ENCODE measurements around the gene SRP9.
"Not testable (repeated sequence)": the region's sequence is repeated elsewhere in the genome, so short reads cannot be mapped to it uniquely, and the experiment has no call there.

Gene SRP9

DNA sequence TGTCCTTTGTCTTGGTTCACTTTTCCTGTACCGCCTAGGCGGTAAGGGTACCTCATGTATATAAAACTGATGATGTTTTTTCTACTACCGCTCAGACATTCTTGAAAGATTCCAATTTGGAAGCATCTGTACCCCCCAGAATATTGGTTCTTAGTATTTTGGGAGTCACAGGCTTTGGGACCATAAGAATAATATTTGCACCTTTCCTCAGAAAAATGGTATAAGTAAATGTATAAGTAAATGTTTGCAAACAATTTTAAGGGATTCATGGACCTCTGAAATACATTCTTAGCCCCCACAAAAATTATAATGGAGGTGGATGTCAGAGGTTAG, 677 bp downstream of the SRP9 start:
- DNase-seq: no peak

DNA sequence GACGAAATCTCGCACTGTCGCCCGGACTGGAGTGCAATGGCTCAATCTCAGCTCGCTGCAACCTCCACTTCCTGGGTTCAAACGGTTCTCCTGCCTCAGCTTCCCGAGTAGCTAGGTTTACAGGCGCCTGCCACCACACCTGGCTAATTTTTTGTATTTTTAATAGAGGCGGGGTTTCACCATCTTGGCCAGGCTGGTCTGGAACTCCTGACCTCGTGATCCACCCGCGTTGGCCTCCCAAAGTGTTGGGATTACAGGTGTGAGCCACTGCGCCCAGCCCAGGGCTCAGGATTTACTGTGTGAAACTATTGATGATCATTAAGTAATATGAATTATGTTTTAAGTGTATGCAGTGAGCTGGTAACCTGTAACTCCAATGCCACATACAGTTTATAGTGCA, 1.5 kb downstream of the SRP9 start:
- not testable (repeated sequence) for DNase-seq

DNA sequence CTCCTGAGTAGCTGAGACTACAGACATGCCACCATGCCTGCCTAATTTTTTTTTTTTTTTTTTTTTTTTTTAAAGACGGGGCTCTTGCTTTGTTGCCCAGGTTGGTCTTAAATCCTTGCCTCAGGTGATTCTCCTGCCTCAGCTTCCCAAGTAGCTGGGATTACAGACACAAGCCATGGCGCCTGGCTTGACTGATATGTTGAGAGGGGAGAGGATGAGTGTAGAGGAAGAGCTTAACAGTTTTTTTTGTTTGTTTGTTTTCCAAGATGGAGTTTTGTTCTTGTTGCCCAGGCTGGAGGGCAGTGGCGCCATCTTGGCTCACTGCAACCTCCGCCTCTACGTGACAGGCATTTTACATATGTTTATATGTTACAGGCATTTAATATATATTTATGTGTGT, 2.5 kb downstream of the SRP9 start:
- no peak for DNase-seq

DNA sequence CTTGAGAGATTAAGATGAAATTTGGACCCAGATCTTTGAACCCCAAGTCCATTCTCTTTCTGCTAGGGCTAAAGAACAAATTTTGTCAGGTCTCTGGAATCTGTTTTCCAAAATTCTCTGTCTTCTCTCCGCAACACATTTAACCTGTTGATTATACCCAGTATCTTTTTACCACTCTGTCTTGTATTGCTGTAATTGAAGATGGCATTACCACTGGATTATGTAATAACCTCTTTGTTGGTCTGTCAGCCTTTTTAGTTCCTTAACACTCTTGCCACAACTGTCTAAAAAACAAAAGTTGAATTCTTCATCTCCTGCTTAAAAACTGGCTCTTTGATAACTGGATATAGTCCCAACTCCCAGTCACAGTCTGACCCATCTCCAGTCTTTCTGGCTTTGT, 3.0 kb downstream of the SRP9 start:
- no peak for DNase-seq

DNA sequence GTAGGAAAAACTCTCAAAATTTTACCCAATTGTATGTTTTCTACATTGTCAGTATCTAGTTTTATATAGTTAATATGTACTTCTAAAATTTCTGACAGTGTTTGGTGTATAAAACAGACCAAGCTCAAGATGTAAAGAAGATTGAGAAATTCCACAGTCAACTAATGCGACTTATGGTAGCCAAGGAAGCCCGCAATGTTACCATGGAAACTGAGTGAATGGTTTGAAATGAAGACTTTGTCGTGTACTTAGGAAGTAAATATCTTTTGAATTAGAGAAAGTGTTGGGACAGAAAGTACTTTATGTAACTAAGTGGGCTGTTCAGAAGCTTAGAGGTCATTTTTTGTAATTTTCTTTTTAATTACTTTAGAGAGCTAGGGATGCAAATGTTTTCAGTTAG, 11.5 kb downstream of the SRP9 start:
- DNase-seq: not testable (repeated sequence)

DNA sequence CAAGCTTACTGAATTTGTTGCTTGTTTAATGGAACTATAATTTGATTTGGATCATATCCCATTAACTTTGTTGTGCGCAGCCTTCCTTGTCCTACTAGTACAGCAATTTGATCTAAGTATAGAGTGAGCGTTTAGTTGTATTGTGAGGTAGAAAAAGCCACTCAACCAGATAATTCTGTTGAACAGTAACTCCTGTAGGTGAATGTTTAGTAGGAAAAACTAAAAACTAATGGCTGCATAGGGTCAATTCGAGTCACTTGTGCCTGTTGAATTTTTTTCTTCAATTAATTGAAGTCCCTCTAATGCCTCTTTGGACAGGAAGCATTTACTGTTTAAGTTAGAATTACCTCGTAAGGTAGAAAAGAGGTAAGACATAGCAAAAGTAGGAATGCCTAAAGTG, 17.3 kb downstream of the SRP9 start:
- no peak for DNase-seq

DNA sequence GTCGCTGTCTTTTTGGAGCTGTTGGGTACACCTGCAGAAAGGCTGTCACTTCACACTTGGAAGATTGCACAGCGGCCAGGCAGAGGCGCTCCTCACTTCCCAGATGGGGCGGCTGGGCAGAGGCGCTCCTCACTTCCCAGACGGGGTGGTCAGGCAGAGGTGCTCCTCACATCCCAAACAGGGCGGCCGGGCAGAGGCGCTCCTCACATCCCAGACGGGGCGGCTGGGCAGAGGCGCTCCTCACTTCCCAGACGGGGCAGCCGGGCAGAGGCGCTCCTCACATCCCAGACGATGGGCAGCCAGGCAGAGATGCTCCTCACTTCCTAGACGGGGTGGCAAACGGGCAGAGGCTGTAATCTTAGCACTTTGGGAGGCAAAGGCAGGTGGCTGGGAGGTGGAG, 18.5 kb downstream of the SRP9 start:
- not testable (repeated sequence) for DNase-seq

DNA sequence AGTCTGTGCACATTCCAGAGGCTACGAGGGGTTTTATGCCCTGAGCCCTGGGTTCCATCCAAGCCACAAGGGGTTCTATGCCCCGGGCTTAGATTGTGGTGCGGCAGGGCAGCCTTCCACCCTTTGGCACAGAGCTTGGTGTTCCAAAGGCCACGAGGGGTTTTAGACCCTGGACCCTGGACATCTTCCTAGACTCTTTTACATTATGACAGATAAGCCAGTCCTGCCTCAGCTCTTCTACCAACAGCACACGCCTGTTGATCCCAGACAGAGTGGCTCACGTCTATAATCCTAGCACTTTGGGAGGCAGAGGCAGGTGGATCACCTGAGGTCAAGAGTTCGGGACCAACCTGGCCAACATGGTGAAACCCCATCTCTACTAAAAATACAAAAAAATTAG, 23.5 kb downstream of the SRP9 start:
- not testable (repeated sequence) for DNase-seq

DNA sequence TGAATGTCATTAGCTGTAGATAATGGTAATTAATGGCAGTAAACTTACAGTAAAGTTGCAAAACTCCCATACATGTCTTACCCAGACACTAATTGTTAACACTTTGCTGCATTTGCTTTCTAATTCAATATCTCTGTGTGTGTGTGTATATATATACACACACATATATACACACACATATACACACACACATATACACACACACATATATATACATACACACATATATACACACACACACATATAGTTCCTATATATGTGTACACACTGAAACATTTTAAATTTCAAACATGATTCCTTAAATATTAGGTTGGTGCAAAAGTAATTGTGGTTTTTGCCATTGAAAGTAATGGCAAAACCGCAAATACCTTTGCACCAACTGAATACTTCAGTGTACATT, 28.6 kb downstream of the SRP9 start:
- no peak for DNase-seq

DNA sequence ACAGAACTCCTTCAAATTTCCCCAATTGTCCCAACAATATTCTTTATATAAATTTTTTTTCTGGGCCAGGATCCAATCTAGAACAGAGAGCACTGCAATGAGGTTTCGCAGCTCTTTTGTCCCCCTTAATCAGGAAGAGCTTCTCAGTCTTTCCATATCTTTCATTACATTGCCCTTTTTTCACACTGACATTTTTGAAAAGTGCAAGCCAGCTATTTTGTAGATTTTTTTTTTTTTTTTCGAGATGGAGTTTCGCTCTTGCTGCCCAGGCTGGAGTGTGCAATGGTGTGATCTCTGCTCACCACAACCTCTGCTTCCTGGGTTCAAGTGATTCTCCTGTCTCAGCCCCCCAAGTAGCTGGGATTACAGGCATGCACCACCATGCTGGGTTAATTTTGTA, 29.1 kb downstream of the SRP9 start:
- DNase-seq: not testable (repeated sequence)

DNA sequence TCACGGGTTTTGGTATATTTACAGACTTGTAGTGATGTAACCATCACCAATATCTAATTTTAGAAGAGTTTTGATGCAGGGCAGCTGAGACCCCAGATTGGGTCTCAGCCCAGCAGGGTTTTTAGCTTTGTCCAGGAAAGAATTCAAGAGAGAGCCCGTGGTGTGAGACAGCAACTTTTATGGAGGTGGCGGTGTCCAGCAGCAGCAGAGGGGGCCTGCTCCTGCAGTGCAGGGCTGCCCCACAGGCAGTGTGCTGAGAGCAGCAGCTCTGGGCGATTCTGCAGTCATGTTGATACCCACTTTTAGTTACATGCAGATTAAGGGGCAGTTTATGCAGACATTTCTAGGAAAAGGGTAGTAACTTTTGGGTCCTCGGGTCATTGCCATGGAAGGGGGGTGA, 30.5 kb downstream of the SRP9 start:
- no peak for DNase-seq

DNA sequence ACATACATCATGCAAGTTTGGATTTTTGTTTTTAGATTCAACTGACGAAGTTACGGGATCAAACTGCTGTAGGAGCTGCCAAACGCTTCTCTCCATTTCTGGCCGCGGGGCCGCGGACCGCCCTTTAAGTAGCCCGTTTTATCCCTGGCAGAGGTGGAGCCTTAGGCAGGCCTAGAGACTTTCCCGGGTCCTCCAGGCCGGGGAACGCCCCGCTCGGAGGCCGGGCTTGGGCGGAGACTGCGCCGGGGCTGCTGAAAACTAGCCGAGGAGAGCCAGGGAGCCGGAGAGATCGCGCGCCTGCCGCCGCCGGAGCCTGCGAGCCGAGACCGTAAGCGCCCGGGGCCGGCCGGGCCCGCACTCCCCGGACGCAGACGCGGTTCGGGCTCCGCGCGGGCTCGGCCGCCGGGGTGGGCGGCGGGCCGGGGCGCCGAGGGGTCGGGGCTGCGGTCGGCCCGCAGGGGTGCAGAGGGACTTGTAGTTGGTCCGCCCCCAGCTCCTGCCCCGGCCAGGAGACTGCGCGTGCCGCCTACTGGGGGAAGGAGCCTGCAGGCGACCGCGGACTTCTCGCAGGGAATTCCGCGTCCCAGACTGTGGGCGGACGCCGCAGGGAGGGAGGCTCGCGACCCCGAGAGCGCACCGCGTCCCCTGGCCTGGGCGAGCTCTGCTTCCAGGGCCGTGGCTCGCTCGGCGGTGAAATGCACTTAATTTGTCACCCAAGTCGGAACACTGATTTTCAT, 32.4 kb downstream of the SRP9 start, which contains the start of gene EPHX1:
EPHX1 (plus strand) TSS at position 283 of the 737 bp plus-strand sequence. CDS start 18,606 bp downstream, outside the sequence.
- peak; percentile 94 for DNase-seq

DNA sequence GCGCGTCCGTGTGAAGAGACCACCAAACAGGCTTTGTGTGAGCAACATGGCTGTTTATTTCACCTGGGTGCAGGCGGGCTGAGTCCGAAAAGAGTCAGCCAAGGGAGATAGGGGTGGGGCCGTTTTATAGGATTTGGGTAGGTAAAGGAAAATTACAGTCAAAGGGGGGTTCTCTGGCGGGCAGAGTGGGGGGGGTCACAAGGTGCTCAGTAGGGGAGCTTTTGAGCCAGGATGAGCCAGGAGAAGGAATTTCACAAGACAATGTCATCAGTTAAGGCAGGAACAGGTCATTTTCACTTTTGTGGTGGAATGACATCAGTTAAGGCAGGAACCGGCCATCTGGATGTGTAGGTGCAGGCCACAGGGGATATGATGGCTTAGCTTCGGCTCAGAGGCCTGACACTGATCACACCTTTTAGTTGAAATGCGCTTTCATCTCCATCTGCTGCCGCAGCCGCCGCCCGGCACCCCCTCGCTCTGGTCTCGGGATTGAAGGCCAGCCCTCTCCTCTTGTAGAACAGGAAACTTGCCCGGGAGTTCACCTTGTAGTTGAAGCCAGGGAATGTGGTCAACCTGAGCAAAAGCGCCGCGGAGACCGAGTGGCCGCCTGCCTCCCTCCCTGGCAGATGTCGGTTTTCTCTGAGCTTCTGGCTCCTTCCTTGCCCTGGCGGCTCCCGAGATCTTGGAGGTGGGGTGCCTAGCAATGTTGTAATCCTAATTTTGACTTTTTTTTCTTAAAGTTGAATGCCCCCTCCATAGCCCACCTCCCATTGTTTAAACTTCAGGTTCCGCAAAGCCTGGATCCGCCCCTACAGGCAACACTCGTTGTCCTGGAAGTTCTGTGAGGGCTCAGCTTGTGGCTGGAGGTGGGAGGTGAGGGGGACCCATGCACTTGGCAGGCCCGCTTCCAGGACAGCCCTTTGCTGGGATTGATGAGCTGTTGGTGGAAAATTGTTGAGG, 33.2 kb downstream of the SRP9 start:
- DNase-seq: peak; percentile 69

DNA sequence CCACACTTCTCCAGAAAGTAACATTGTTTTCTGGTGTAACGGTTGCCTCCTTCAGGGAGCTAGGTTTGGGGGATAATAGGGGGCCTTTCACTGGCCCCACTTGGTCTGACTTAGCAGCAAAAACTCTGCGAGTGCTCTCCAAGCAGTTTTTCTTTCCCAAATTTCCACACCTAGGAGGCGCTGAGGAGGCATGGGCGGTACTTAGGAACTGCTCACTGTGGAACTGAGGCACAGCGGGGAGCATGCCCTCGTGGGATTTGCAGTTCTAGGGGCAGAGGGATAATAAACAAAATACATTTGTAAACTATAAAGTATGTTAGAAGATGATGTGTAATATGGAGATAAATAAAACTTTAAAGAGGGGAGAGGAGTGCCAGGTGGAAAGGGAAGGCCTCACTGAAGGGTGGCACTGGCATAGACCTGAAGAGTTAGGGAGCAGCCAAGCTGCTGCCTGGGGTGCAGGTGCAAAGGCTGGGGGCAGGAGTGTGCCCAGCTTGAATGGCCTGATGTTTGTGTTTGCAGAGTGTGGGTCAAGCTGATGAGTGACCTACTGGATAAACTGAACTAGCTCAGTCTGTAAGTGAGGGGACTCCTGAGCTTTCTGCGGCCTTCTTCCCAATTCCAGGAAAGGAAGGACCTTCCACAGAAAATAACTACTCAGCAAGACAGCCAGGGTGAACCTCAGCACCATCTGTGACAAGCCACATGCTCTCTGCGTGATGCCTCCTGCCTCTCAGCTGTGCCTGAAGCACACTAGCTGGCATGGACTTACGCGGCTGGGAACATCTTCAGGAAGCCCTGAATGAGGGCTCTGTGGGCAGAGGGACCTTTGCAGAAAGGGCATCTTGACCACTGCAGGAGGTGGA, 34.2 kb downstream of the SRP9 start:
- DNase-seq: peak; percentile 23

DNA sequence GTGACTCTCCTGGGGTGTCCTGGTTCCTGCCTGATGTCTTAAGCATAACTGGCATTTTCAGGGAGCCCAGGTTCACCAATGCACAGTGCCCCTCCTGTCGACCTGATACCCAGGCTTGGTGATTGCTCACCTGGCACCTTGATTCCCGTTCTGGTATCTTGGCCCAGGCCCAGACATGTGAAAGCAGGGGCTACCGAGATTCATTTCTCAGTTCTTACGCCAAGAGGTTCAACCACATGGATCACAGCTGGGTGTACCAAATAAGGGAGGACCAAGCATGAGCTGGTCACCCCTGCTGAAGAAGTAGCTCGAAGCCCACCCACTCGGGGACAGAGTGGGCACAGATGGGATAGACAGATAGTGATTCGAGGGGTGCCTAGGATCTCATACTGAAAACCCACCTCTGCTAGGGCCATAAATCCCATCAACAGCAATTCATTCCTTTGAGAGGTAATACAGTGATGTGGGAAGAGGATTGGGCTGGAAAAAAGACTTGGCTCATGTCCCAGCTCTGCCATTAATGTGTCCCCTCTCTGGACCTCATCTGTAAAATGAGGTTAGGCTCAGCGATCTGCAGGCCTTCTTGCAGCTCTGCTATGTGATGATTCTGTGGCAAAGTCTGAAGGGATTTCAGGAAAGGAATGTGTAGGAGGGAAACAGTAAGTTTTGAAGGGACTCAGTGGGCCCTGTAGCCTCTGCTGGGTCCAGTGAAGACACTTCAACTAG, 35.0 kb downstream of the SRP9 start:
- no peak for DNase-seq

DNA sequence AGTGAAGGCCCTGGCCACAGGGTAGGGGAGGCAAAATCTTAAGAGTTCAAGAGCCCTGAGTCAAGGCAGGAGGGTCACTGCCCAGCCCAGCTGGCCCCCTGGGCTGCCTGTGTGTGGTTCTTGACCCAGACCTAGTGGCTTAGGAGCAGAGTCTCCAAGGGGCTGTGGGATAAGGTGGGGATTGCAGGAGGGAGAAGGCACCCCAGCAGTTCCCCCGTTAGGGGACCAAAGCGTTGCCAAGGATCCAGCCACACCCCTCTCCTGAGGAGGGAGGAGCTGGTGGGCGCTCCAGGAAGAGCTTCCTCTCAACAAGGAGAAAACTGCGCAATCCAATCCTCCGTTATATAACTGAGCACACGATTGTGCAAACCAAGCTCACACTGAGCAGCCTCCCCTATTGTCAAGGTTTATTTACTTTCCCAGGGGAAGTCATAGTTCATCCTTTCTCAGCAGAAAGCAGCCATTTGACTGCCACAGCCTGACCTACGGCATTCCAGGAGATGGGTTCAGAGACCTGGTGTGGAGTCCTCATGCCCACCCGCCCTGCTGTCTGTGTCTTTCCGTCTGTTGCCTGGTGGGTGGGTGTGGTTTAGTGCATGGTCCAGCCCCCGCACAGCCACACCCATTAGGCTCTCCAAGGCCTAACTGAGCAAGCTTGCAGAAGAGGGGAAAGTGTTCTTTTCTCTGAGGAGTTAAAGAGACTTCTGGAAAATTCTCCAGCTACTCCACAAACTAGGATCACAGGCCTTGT, 35.8 kb downstream of the SRP9 start:
- peak; percentile 50 for DNase-seq

DNA sequence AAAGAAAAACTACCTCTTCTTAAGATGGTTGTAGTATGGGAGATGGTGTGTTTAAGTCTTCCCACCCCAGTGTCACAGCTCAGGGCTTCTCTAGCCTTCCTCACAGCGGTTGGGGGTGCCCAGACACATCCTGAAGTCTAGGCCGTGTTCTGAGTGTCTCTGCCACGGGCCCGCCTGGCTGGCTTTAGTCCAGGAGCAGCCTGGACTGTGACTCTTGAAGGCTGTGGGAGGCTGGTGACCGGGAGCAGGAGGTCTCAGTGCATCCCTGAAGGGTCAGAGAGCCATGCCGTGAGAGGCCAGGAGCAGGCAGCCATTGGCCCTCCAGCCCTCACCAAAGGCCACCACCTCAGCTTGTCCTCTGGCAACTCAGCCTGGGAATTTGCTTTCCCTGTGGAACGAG, 36.8 kb downstream of the SRP9 start:
- DNase-seq: peak; percentile 28

DNA sequence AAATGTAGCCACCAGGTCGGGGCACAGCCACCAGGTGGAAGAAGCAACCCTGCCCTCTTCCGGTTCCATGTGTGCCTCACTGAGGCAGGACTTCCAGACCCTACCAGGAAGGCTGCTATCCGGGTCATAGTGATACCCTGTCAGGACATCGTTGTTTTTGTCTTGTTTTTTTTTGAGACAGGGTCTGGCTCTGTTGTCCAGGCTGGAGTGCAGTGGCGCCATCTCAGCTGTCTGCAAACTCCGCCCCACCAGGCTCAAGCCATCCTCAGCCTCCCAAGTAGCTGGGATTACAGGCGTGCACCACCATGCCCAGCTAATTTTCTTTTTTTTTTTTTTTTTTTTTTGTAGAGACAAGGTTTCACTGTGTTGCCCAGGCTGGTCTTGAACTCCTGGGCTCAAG, 37.5 kb downstream of the SRP9 start:
- not testable (repeated sequence) for DNase-seq

DNA sequence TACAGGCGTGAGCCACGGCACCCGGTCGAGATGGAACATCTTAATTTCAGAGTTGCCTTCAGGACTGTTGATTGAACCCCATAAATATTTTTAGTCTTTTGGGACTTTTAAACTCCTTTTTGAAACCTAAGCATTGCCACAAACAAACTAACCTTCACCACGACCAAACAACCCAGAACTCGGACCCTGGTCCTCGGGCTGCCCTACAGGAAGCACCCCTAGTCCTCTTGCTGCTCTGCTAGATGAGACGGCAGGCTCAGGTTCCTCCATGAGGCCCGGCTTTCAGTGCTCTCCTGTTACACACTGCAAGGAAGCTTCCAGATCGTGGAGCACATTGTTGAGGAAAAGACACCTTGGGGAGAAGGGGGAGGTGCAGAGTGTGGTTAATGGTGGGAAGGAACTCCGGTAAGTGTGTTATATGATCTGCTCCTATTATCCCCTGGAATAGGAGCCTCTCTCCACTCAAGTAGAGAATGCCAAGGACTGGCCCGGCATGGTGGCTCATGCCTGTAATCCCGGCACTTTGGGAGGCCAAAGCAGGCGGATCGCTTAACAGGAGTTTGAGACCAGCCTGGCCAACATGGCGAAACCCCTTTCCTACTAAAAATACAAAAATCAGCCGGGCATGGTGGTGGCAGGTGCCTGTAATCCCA, 38.0 kb downstream of the SRP9 start:
- DNase-seq: peak; percentile 37

DNA sequence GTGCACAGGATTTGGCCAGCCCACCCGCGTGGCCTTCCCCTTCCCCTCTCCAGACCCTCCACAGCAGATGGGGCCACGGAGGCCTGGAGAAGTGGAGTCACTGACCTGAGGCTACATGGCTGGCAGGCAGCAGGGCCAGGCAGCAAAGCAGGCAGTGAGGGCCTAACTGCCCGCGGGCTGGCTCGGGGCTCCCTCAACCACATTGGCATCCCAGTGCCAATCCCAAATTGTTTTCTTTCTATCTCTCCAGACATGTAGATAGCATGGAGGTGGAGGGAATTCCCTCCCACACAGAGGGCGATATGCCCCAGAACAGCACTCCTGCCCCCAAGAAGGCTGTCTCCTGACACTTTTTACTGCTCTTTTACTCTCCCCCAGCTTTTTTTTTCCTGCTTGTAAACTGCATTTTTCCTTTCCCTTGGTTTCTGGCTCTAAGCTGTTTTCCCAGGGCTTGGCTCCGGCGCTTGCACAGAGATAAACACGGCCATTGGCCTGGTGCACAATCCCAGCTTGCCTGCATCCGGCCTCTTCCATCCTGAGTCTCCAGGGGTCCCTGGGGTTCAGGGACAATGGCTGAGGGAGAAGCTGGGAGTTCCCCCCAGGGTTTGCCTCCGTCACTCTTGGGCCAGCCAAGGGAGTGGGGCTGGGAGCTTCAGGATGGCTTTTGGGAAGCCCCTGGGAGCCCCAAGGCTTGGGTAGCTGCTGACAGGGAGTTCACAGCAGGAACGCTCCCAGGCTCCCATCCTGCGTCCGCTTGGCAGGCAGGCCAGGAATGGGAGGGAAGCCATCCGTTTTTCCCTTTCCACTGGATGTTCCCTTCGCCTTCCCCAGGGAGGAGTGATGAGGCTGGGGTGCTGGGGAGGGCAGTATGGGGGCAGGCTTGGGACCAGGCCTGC, 39.3 kb downstream of the SRP9 start:
- DNase-seq: peak; percentile 58
